ENCODE results near the gene ABR.
"Not testable (repeated sequence)": the region's sequence is repeated elsewhere in the genome, so short reads cannot be mapped to it uniquely, and the experiment has no call there.

Gene ABR

GRCh38 chr17:1160591-1161390, 19.0 kb downstream of the ABR start:
- H3K4me3 ChIP-seq (ENCODE audit: low read depth, low read length): no peak overlapping the region
- TF ChIP-seq CTCF (IDR thresholded peaks at IDR 0.05; ENCODE audit: low read depth, low read length, missing control alignments): no peak
- in situ Hi-C loops (cut with HindIII; ENCODE audit: low sequenced_read_pairs): no loop called here
- no peak for DNase-seq (ENCODE audit: low read depth)

GRCh38 chr17:1159431-1160180, 20.2 kb downstream of the ABR start:
- H3K4me3 ChIP-seq (ENCODE audit: low read depth, low read length): no peak overlapping the region
- in situ Hi-C loops (cut with HindIII; ENCODE audit: low sequenced_read_pairs): no loop called here
- no peak for DNase-seq (ENCODE audit: low read depth)
- no peak for TF ChIP-seq CTCF (IDR thresholded peaks at IDR 0.05; ENCODE audit: low read depth, low read length, missing control alignments)

- in situ Hi-C loops (cut with HindIII; ENCODE audit: low sequenced_read_pairs): no loop called here
- TF ChIP-seq CTCF (IDR thresholded peaks at IDR 0.05; ENCODE audit: low read depth, low read length, missing control alignments): no peak
- peak; percentile 80 for DNase-seq (ENCODE audit: low read depth)
- H3K4me3 ChIP-seq (ENCODE audit: low read depth, low read length): no peak overlapping the region
These were observed 20.9 kb downstream of the ABR start for GRCh38 chr17:1158879-1159278.

- in situ Hi-C loops (cut with HindIII; ENCODE audit: low sequenced_read_pairs): no loop called here
- TF ChIP-seq CTCF (IDR thresholded peaks at IDR 0.05; ENCODE audit: low read depth, low read length, missing control alignments): no peak
- H3K4me3 ChIP-seq (ENCODE audit: low read depth, low read length): no peak overlapping the region
- peak; percentile 83 for DNase-seq (ENCODE audit: low read depth)
These were observed 22.9 kb downstream of the ABR start for GRCh38 chr17:1156864-1157263.

- no peak overlapping the region for H3K4me3 ChIP-seq (ENCODE audit: low read depth, low read length)
- in situ Hi-C loops (cut with HindIII; ENCODE audit: low sequenced_read_pairs): no loop called here
- no peak for TF ChIP-seq CTCF (IDR thresholded peaks at IDR 0.05; ENCODE audit: low read depth, low read length, missing control alignments)
- DNase-seq (ENCODE audit: low read depth): no peak
These were observed 25.1 kb downstream of the ABR start for GRCh38 chr17:1154704-1155103.

GRCh38 chr17:1153795-1154546, 25.8 kb downstream of the ABR start:
- no peak overlapping the region for H3K4me3 ChIP-seq (ENCODE audit: low read depth, low read length)
- peak; percentile 40 for DNase-seq (ENCODE audit: low read depth)
- no peak for TF ChIP-seq CTCF (IDR thresholded peaks at IDR 0.05; ENCODE audit: low read depth, low read length, missing control alignments)
- in situ Hi-C loops (cut with HindIII; ENCODE audit: low sequenced_read_pairs): no loop called here

GRCh38 chr17:1152582-1152981, 27.2 kb downstream of the ABR start:
- DNase-seq (ENCODE audit: low read depth); H3K4me3 ChIP-seq (ENCODE audit: low read depth, low read length); in situ Hi-C loops (cut with HindIII; ENCODE audit: low sequenced_read_pairs): not testable (repeated sequence)
